GM21529 (cell line): Measurements from ENCODE around the gene RBM47.

ENCODE experiments used
- ATAC-seq: cut with Tn5 transposase; IDR thresholded peaks from one replicate; pipeline ENCODE4 v1.9.1; 2021; ENCODE audit not compliant: unreplicated experiment

The RBM47 gene

DNA sequence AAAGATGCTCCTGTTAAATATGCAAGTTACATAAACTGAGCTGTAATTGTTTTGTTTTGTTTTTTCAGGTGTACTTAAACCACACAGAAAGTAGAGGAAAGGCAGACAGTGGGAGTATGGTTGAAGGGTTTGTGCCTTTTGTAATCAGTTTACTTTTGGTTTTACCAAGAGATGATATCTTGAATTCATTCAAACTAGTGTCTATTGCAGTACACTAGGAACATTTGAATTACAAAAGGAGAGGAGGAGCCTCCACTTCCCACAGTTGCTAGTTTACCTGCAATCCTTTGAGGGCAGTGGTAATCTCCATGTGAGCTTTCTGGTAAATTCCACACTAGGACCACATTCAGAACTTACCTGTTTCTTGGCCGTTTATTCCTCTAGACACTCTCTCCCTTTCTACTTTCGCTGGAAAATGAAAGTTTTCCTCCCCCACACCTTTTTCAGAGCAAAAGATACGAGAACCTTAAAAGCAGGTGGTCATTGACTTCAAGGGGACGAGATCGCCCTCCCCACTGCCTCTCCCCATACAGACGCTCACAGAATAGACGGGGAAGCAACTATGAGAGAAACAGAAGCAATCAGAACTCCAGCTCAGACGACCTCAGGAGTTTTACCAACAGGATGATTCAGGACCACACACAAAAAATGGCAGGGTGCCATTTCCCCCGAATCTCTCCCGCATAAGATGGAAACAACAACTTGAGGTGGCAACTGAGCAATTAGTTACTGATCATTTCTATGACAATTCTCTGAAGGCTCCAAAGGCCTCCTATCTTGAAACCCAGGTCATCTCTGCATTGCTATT lies 3.3 kb downstream of the RBM47 start:
- ATAC-seq, result no peak

DNA sequence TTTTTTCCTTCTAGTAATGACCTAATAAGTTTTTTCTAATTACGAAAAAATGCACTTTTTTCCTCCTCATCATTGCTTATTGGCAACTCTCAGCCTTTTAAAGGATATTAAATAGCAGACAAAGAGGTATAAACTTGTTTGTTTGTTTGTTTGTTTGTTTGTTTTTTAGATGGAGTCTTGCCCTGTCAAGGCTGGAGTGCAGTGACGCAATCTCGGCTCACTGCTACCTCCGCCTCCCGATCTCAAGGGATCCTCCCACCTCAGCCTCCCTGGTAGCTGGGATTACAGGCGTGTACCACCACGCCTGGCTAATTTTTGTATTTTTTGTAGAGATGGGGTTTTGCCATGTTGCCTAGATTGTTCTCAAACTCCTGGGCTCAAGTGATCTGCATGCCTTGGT lies 6.0 kb downstream of the RBM47 start:
- ATAC-seq, result no peak

DNA sequence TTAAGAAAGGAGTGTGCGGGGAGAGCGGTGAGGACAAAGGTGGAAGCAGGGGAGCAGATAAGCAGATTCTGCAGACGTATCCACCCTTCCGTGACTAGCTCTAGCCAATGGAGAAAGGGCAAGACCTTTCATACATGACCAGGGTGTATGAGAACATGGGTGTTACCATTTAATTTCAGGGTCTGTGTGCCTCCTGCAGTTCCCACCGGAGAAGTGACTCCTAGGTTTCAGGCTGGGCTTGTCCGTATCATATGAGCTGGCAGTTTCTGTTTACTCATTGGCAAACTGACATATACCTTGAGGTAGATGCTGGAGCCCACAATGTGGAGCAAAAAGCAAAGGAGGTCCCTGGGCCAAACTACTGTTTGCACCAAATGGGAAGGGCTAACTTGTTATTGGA lies 6.8 kb downstream of the RBM47 start:
- ATAC-seq, result peak; percentile 46

DNA sequence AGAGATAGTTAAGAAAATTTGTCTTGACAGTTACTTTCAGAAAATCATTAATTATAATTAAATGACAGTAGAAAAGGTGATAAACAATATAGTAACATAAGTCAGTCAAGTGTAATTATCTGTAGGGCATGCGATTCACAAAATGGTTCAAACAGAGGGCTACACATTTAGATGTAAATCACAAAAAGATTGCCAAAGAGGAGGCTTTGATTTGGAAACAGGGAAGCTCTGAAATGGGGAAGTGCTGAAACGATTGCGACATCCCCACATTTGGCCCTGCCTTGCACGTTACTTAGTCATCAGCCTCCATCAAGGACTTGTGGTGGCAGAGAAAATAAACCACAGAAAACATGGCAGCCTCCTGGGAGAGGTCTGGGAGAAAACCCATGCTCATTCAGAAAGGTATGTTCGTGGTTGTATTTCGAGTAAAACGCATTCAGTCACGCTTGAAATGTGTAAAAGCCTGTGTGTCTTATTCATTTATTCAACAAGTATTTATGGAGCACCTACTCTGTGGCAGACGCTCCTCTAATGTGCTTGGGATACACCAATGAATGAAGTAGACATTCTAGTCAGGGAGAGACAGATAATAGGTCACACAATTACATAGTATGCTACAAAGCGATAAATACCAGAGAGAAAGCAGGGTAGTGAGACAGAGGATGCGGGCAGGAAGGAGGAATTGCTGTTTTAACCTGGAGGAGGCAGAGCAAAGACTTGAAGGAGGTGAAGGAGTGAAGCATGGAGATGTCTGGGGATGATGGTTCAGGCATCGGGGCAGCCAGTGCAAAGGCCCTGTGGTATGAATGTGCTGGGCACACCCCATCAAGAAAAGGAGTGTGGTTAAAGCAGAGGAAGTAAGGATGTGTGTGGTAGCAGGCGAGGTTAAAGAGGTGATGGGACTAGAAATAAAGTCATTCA lies 7.8 kb downstream of the RBM47 start:
- ATAC-seq, result peak; percentile 60

DNA sequence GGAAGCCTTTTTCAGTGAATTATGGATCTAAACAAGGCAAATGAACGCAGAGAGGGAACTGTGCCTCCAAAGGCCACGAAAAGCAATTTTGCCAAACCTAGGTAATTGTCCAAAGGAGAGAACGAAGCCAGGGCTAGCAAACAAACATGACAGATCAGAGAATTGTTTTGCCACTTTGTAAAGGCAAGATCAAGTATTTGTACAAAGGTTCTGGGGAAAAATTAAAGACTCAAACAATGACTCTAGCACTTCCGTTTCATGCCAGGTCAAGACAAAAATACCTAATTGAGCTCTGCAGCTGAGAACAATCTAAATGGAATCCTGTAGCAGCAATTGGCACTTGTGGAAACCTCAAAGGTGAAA lies 8.5 kb downstream of the RBM47 start:
- peak; percentile 33 for ATAC-seq

DNA sequence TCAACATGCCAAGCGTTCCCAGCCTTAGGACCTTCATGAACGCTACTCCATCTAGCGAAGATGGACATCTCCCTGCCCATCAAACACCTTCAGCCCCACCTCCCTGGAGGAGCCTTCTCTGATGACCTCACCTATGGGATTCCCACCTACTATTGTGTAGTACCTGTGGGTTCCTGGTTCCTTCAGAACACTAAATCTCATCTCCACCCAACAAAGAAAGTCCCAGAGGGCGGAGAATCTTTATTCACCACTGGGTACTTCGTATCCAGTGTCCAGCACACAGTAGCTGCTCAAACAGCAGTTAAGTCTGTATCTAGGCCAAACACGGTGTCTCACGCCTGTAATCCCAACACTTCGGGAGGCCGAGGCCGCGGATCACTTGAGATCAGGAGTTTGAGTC lies 10.1 kb downstream of the RBM47 start:
- no peak for ATAC-seq

DNA sequence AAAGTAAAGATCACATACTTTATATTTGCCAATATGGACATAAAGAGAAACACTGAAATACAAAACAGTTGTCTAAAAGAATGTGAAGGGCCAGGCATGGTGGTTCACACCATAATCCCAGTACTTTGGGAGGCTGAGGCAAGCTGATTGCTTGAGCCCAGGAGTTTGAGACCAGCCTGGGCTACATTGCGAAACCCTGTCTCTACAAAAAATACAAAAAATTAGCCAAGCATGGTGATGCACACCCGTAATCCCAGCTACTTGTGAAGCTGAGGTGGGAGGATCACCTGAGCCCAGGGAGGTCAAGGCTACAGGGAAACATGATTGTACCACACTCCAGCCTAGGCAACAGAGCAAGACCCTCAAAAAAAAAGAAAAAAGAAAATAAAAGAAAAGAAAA lies 11.8 kb downstream of the RBM47 start:
- no peak for ATAC-seq

DNA sequence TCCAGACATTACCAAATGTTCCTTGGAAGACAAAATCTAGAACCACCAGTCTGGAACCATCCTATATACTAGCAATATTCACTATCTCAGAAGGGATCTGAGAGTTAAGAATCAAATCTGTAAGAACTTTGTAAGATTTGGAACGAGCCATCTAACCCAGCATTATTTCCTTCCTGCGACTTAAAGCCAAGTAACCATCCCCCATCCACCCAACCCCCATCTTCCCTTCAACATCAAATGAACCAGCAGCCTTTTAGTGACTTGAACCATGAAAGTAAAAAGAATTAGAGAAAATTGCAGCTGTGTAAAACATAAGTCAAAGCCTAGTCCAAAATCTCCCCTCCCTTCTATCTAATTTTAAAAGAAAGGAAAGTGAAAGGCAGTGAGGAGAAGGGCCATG lies 15.6 kb downstream of the RBM47 start:
- no peak for ATAC-seq

DNA sequence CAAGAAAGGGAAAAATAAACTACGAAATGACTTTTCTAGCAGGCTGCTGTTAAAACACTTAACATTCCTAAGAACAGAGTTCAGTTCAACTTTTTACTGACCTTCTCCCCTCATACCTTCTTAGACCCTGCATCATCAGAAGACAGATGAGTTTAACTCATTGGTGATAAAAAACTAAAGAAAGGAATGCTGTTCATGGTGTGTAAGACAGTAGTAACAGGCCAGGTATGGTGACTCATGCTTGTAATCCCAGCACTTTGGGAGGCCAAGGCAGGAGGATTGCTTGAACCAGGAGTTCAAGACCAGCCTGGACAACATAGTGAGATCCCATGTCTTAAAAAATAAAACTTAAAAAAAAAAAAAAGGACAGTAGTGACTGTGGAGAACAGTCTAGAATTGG lies 16.2 kb downstream of the RBM47 start:
- ATAC-seq, result no peak

DNA sequence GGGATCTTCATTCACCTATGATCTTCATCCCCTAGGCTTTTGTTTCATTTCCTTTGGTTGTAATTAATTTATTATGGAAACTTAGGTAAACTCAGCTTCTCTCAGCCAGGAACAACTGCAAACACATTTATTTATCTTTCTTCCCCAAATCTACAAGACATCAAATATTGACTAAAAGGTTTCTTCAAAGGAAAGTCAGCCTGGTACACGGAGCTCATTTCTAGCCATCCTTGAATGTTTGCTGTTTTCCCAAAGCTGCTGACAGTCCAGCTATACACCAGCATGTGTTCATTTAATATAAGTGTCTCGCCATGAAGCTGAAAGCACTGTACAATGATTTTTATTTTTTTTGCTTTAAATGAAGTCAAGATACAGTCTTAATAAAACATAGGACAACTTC lies 16.8 kb downstream of the RBM47 start:
- no peak for ATAC-seq

DNA sequence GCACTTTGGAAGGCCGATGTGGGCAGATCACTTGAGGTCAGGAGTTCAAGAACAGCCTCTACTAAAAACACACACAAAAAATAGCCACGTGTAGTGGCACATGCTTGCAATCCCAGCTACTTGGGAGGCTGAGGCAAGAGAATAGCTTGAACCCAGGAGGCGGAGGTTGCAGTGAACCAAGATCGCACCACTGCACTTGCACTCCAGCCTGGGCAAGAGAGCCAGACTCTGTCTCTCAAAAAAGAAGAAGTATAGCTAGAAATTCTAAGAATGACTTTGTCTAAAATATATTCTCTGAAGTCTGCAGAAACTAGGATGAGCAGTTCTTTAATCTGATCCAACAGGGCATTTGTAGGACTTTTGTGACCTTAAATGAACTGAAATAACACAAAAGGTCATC lies 17.4 kb downstream of the RBM47 start:
- ATAC-seq, result no peak

DNA sequence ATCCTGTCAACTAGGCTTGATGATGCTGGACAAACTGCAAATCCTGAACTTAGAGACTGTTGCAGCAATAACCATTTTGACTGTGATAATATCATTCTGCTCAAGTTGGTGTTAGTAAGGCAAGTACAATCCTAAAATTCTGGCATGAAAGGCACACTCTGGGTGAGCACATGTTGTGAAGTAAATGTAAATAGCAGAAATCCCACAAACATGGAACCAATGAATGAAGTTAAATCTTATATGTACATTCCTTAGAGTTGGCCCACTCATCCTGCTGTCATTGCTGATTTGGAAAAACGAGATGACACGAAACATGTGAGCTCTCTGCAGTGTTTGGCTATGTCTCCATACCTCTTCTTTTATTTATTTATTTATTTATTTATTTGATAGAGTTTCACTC lies 21.0 kb downstream of the RBM47 start:
- ATAC-seq, result no peak

DNA sequence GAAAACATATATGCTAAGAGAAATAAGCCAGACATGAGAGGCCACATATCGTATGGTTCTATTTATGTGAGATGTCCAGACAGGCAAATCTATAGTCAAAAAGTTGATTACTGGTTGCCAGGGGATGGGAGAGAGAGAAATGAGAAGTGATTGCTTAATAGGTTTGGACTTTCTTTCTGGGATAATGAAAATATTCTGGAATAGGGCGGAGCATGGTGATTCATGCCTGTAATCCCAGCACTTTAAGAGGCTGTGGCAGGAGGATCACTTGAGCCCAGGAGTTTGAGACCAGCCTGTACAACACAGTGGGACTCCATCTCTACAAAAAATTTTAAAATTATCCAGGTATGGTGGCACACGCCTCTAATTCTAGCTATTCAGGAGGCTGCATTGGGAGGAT lies 22.4 kb downstream of the RBM47 start:
- no peak for ATAC-seq

DNA sequence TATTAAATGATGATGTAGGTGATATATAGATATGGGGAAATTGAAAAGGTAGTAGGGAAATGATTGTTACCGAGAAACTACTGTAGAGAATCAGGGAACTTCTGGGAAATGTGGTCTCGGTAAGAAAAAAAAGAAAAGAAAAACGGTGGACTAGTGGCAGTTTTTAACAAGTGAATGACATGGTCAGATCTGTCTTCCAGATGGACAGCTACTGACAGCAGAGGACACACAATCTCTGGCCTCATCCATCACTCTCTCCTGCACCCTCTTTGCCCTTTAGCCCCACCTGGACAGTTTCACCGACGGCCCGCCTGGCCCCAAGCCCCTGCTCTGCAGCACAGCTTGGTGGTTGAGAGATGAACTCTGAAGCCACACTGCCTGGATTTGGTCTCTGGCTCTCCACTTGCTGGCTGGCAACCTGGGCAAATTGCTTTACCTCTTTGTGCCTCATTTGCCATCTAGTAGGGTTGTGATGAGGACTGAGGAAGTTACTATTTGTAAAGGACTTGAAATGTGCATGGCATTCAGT lies 23.4 kb downstream of the RBM47 start:
- no peak for ATAC-seq

DNA sequence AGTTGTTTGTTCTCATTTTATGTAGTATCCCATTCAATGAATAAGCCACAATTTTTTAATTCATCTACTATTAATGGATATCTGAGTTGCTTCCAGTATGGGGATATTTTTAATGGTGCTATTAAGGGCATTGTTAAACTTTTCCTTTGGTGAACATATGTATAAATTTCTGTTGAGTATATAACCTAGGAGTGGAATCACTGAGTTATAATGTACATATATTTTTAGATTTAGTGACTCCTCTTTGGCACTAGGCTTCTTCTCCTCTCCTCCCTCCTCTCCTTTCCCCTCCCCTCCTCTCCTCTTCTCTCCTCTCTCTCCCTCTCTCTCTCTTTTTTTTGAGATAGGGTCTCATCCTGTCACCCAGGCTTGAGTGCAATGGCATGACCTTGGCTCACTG lies 26.4 kb downstream of the RBM47 start:
- ATAC-seq, result no peak

DNA sequence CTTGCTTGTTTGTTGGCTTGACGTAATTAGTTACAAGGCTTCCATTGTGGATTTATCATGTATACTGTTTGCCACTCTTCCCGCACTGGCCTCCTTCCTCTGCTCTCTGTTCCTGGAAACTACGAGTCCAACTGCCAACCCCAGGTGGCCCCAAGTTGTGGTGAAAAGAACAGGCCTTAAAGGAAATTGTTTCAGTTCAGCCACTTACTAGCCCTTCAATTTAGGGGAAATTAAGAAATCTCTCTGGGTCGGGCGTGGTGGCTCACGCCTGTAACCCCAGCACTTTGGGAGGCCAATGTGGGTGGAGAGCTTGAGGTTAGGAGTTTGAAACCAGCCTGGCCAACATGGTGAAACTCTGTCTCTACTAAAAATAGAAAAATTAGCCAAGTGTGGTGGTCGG lies 28.0 kb downstream of the RBM47 start:
- ATAC-seq, result no peak

DNA sequence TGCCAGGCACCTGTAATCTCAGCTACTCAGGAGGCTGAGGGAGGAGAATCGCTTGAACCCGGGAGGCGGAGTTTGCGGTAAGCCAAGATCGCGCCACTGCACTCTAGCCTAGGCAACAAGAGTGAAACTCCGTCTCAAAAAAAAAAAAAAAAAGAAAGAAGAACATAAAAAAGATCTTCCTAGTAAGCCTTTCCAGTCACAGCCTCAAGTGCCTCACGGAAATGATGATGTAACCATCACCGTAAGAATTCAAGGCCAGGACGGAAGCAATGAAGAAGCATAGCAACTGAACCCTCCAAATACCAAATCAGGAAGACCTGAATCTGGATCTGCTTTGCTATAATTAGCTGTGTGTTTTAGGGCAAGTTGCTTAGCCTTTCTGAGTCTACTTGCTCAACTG lies 28.8 kb downstream of the RBM47 start:
- ATAC-seq, result no peak

DNA sequence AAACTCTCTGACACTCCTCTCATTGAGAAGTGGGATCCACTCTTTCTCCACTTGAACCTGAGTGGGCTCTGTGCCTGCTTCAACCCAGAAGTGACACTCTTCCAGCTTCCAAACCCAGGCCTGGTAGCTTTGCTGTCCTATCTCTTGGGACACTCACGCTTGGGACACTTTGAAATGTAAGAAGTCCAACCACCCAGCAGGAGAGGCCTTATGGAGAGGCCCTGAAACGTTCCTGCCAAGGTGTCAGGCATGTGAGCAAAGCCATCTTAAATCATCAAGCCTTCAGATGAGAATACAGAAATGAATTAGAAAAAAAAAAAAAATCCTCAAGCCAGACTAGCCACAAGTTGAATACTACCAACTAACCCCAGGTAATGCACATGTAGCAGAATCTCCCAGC lies 30.2 kb downstream of the RBM47 start:
- no peak for ATAC-seq

DNA sequence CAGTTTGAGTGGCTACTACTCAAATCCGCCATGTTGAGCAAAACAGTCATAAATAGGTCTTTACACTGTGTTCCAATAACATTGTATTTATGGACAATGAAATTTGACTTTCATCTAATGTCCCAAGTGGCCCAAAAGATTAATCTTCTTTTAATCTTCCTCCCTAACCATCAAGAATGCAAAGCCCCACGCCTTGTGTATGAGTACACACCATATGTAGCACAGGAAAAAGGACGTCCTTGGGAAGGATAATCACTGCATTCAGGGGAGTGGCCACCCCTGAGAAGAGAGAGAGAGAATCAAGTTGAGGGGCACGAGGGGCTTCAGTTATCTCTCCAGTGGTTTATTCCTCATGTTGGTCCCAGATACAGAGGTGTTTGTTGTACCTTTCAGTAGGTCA lies 33.1 kb downstream of the RBM47 start:
- ATAC-seq, result no peak

DNA sequence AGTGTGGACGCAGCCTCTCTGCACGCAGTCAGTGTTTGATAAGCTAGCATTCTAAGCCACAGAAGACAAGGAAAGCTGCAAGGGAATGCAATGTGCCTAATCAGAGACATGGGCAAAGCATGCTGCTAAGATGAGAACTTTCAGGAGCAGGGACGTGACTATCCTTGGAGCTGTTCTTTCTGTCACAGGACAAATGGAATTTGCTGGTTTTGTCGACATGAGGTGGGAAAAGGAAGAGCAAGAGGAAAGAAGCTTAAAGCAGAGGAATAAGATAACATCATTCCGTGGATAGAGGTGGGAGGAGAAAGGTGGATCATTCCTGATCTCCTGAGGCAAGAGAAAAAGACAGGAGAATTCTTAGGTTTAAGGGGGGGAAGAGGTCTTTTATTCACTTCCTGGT lies 33.7 kb downstream of the RBM47 start:
- no peak for ATAC-seq

DNA sequence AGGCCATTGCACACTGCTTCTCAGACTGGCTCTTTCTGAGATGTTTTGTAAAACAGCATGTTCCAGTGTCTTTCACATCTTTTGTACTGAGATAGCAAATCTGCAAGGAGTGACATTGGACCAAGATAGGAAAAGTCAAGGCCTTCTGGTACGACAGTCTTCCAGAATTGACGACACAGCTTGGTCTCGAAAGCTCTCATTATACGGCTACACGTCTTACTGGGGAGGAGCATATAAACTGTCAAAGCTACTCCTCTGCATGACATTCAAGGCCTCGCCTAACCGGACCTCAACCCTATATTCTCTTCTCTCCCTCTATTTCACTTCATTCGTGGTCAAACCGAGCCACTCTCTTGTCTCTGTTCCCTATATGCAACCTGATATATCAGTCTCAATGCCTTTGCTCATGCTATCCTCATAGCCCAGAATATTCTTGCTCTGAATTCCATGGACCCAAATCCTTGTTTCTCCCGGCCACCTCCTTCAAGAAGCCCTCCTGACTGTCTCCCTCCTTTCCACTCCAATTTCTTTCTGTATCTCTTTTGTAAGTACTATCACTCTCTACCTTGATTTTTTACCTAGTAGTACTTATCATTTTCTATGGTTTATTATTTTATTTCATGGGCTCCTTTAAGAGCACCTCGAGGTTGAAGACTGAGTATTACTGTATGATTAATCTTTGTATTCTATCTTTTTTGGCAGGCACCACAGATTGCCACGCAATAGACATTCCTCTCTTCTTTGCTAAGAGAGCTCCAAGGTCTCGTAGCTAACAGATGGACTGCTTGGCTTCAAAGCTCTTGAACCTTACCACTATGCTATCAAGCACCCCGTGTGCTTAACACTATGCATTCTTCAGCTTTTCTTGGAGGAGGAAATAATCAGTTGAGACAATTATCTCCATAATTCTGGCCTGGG lies 35.1 kb downstream of the RBM47 start:
- no peak for ATAC-seq
